Trophoblast cell (in vitro differentiated cells and primary cell): ENCODE results near the gene LIPF.
"Not testable (repeated sequence)": the region's sequence is repeated elsewhere in the genome, so short reads cannot be mapped to it uniquely, and the experiment has no call there.

Experiments
- DNase-seq, 2 donors: peaks; one replicate each; pipeline ENCODE4 v3.0.0-alpha.2; 2016
- H2AFZ ChIP-seq: 2 replicates; pipeline ENCODE4 v1.6.1; 2013; ENCODE audit warnings: low read length, moderate library complexity, mild to moderate bottlenecking; ENCODE audit not compliant: insufficient read depth, poor library complexity
- H2AK5ac ChIP-seq: 2 replicates; pipeline ENCODE4 v1.6.1; 2013; ENCODE audit warnings: mild to moderate bottlenecking, low read length
- H2BK120ac ChIP-seq: 2 replicates; pipeline ENCODE4 v1.6.1; 2013; ENCODE audit warnings: low read length, mild to moderate bottlenecking, moderate library complexity; ENCODE audit not compliant: insufficient read depth, poor library complexity
- H2BK12ac ChIP-seq: 2 replicates; pipeline ENCODE4 v1.6.1; 2013; ENCODE audit warnings: mild to moderate bottlenecking, low read length, moderate library complexity
- H2BK5ac ChIP-seq: 2 replicates; pipeline ENCODE4 v1.6.1; 2013; ENCODE audit warnings: low read length, low read depth, moderate library complexity, mild to moderate bottlenecking; ENCODE audit not compliant: poor library complexity
- H3K14ac ChIP-seq: 2 replicates; pipeline ENCODE4 v1.6.1; 2013; ENCODE audit warnings: mild to moderate bottlenecking, low read length
- H3K18ac ChIP-seq: 2 replicates; pipeline ENCODE4 v1.6.1; 2013; ENCODE audit warnings: mild to moderate bottlenecking, low read length
- H3K23ac ChIP-seq: 2 replicates; pipeline ENCODE4 v1.6.1; 2013; ENCODE audit warnings: low read length
- H3K27ac ChIP-seq: 2 replicates; pipeline ENCODE4 v1.5.1; 2013; ENCODE audit warnings: low read depth, mild to moderate bottlenecking, inconsistent platforms, low read length, moderate library complexity
- H3K27me3 ChIP-seq: 2 replicates; pipeline ENCODE4 v1.6.1; 2013; ENCODE audit warnings: inconsistent platforms, mild to moderate bottlenecking, low read length, moderate library complexity; ENCODE audit not compliant: insufficient read depth
- H3K36me3 ChIP-seq, 2 experiments: 1 replicate in 1 of 2; 2 replicates in 1 of 2; pipeline ENCODE4 v1.6.1; 2013; ENCODE audit warnings: low read length in 2 of 2, mild to moderate bottlenecking in 2 of 2, moderate library complexity in 1 of 2; ENCODE audit not compliant: insufficient read depth in 2 of 2, control insufficient read depth in 1 of 2
- H3K4ac ChIP-seq: 2 replicates; pipeline ENCODE4 v1.6.1; 2013; ENCODE audit warnings: low read depth, mild to moderate bottlenecking, low read length, moderate library complexity
- H3K4me1 ChIP-seq, 2 experiments: 1 replicate in 1 of 2; 2 replicates in 1 of 2; pipeline ENCODE4 v1.6.1; 2013; ENCODE audit warnings: low read length in 2 of 2, mild to moderate bottlenecking in 2 of 2, moderate library complexity in 1 of 2; ENCODE audit not compliant: insufficient read depth in 2 of 2, control insufficient read depth in 1 of 2
- H3K4me2 ChIP-seq: 2 replicates; pipeline ENCODE4 v1.6.1; 2013; ENCODE audit warnings: inconsistent platforms, mild to moderate bottlenecking, low read length, moderate library complexity
- H3K4me3 ChIP-seq: 2 replicates; pipeline ENCODE4 v1.5.1; 2013; ENCODE audit warnings: mild to moderate bottlenecking, low read depth, low read length, inconsistent platforms
- H3K79me1 ChIP-seq: one replicate; pipeline ENCODE4 v1.6.1; 2013; ENCODE audit warnings: low read length
- H3K79me2 ChIP-seq: 2 replicates; pipeline ENCODE4 v1.6.1; 2013; ENCODE audit warnings: low read length, mild to moderate bottlenecking; ENCODE audit not compliant: control insufficient read depth, insufficient read depth, poor library complexity
- H3K9ac ChIP-seq: 2 replicates; pipeline ENCODE4 v1.6.1; 2013; ENCODE audit warnings: mild to moderate bottlenecking, low read length
- H3K9me3 ChIP-seq: 2 replicates; pipeline ENCODE4 v1.6.1; 2013; ENCODE audit warnings: low read depth, mild to moderate bottlenecking, control low read depth, inconsistent platforms, low read length; ENCODE audit not compliant: insufficient read depth
- H4K12ac ChIP-seq: 2 replicates; pipeline ENCODE4 v1.6.1; 2013; ENCODE audit warnings: low read depth, mild to moderate bottlenecking, low read length, moderate library complexity
- H4K8ac ChIP-seq: 2 replicates; pipeline ENCODE4 v1.6.1; 2013; ENCODE audit warnings: low read depth, mild to moderate bottlenecking, low read length, moderate library complexity
- H4K91ac ChIP-seq: one replicate; pipeline ENCODE4 v1.6.1; 2013; ENCODE audit warnings: low read depth, mild to moderate bottlenecking, low read length, moderate library complexity
- WGBS: extraction: QIAGEN DNeasy Blood & Tissue Kit; methylation state at CpG from one replicate; pipeline ENCODE4 v1.1.7; 2013; ENCODE audit warnings: missing lambda C conversion rate; ENCODE audit not compliant: insufficient read length, insufficient coverage; ENCODE audit errors: extremely low coverage; 5-methylcytosine and 5-hydroxymethylcytosine counted together

Gene LIPF

GRCh38 chr10:88707429-88708155, 43.4 kb downstream of the LIPF start:
- DNase-seq, result peak; percentile 19 to 64
- Histone ChIP-seq H3K4ac (no peak overlapping the region), H3K14ac (no peak overlapping the region), H3K4me1 (no peaks in the 10 kb centered on the region), H2BK120ac (no peak overlapping the region), H3K27ac (no peak overlapping the region), H3K23ac (no peak overlapping the region), H2AFZ (no peak overlapping the region), H3K9me3 (no peaks in the 10 kb centered on the region), H4K91ac (no peak overlapping the region), H2BK12ac (no peak overlapping the region), H2AK5ac (no peak overlapping the region), H3K4me3 (no peak overlapping the region), H2BK5ac (no peak overlapping the region), H3K4me2 (no peak overlapping the region), H3K79me2 (no peaks in the 10 kb centered on the region), H3K79me1 (no peaks in the 10 kb centered on the region), H4K8ac (no peak overlapping the region), H3K27me3 (no peaks in the 10 kb centered on the region), H3K9ac (no peak overlapping the region), H3K18ac (no peak overlapping the region), H4K12ac (no peak overlapping the region), H3K36me3 (no peaks in the 10 kb centered on the region)
- no CpG with 5 or more reads among the region's 2 CpGs for WGBS

- H3K79me1 ChIP-seq, H4K8ac ChIP-seq, H3K23ac ChIP-seq, H3K9me3 ChIP-seq, H3K27ac ChIP-seq, H3K36me3 ChIP-seq, H3K4ac ChIP-seq, H2AK5ac ChIP-seq, H2BK12ac ChIP-seq, H3K4me1 ChIP-seq, H4K12ac ChIP-seq, H2AFZ ChIP-seq, H3K4me3 ChIP-seq, H3K27me3 ChIP-seq, H3K18ac ChIP-seq, H2BK120ac ChIP-seq, H3K9ac ChIP-seq, H4K91ac ChIP-seq, H3K79me2 ChIP-seq, H3K4me2 ChIP-seq, DNase-seq, H3K14ac ChIP-seq, H2BK5ac ChIP-seq: not testable (repeated sequence)
- no CpG with 5 or more reads among the region's 6 CpGs for WGBS
Observed at GRCh38 chr10:88709361-88709760, 45.1 kb downstream of the LIPF start.

GRCh38 chr10:88715517-88715916, 51.3 kb downstream of the LIPF start:
- H2BK120ac ChIP-seq, result no peak overlapping the region
- no peaks in the 10 kb centered on the region for H3K27me3 ChIP-seq
- no peak for DNase-seq
- no peak overlapping the region for H4K12ac ChIP-seq
- no peaks in the 10 kb centered on the region for H3K4me1 ChIP-seq
- H3K79me1 ChIP-seq, result no peaks in the 10 kb centered on the region
- no peak overlapping the region for H4K91ac ChIP-seq
- no peak overlapping the region for H3K18ac ChIP-seq
- no peaks in the 10 kb centered on the region for H3K36me3 ChIP-seq
- H3K79me2 ChIP-seq, result no peaks in the 10 kb centered on the region
- no peak overlapping the region for H2AK5ac ChIP-seq
- H3K4me2 ChIP-seq, result no peak overlapping the region
- no peak overlapping the region for H2AFZ ChIP-seq
- no peaks in the 10 kb centered on the region for H3K9me3 ChIP-seq
- H2BK12ac ChIP-seq, result no peak overlapping the region
- H3K4me3 ChIP-seq, result no peak overlapping the region
- no peak overlapping the region for H3K14ac ChIP-seq
- H3K9ac ChIP-seq, result no peak overlapping the region
- H4K8ac ChIP-seq, result no peak overlapping the region
- H2BK5ac ChIP-seq, result no peak overlapping the region
- H3K4ac ChIP-seq, result no peak overlapping the region
- H3K23ac ChIP-seq, result no peak overlapping the region
- no CpG with 5 or more reads among the region's 1 CpG for WGBS
- no peak overlapping the region for H3K27ac ChIP-seq

GRCh38 chr10:88721392-88721791, 57.1 kb downstream of the LIPF start:
- Histone ChIP-seq H4K12ac (no peak overlapping the region), H3K27me3 (no peaks in the 10 kb centered on the region), H2AFZ (no peak overlapping the region), H4K8ac (no peak overlapping the region), H3K4me3 (no peak overlapping the region), H2BK5ac (no peak overlapping the region), H3K23ac (no peak overlapping the region), H3K14ac (no peak overlapping the region), H4K91ac (no peak overlapping the region), H3K9me3 (no peaks in the 10 kb centered on the region), H3K18ac (no peak overlapping the region), H3K4ac (no peak overlapping the region), H3K9ac (no peak overlapping the region), H3K79me2 (no peaks in the 10 kb centered on the region), H2BK12ac (no peak overlapping the region), H3K27ac (no peak overlapping the region), H3K4me1 (no peaks in the 10 kb centered on the region), H2BK120ac (no peak overlapping the region), H3K4me2 (no peak overlapping the region), H3K79me1 (no peaks in the 10 kb centered on the region), H2AK5ac (no peak overlapping the region), H3K36me3 (no peaks in the 10 kb centered on the region)
- no CpG with 5 or more reads among the region's 4 CpGs for WGBS
- no peak for DNase-seq
